Sigmoid colon (tissue), 4 donors: ENCODE measurements around the gene TNFRSF9.

Source experiments
- EP300 ChIP-seq, 4 donors: sonication (generic); formaldehyde crosslinking; IDR thresholded peaks; one replicate each; pipeline ENCODE4 v1.6.1; 2017; ENCODE audit warnings: antibody characterized with exemption in 4 of 4
- POLR2A ChIP-seq, 2 donors: fragments of 450-650 bp; IDR thresholded peaks; one replicate each; pipeline ENCODE4 v1.6.1; 2016; ENCODE audit warnings: antibody characterized with exemption in 2 of 2, mild to moderate bottlenecking in 2 of 2, moderate library complexity in 2 of 2
- POLR2AphosphoS5 ChIP-seq, 4 donors: sonication (generic); formaldehyde crosslinking; IDR thresholded peaks; one replicate each; pipeline ENCODE4 v1.6.1; 2017; ENCODE audit warnings: antibody characterized with exemption in 4 of 4
- TF ChIP-seq, protein P1 (sequence below), 4 experiments: fragments of 450-650 bp in 3 of 4; fragments of 200-600 bp in 1 of 4; IDR thresholded peaks; one replicate each; pipeline ENCODE4 v1.5.1; 2016 to 2019; ENCODE audit warnings: antibody characterized with exemption in 4 of 4, mild to moderate bottlenecking in 3 of 4, moderate library complexity in 2 of 4

DNA sequence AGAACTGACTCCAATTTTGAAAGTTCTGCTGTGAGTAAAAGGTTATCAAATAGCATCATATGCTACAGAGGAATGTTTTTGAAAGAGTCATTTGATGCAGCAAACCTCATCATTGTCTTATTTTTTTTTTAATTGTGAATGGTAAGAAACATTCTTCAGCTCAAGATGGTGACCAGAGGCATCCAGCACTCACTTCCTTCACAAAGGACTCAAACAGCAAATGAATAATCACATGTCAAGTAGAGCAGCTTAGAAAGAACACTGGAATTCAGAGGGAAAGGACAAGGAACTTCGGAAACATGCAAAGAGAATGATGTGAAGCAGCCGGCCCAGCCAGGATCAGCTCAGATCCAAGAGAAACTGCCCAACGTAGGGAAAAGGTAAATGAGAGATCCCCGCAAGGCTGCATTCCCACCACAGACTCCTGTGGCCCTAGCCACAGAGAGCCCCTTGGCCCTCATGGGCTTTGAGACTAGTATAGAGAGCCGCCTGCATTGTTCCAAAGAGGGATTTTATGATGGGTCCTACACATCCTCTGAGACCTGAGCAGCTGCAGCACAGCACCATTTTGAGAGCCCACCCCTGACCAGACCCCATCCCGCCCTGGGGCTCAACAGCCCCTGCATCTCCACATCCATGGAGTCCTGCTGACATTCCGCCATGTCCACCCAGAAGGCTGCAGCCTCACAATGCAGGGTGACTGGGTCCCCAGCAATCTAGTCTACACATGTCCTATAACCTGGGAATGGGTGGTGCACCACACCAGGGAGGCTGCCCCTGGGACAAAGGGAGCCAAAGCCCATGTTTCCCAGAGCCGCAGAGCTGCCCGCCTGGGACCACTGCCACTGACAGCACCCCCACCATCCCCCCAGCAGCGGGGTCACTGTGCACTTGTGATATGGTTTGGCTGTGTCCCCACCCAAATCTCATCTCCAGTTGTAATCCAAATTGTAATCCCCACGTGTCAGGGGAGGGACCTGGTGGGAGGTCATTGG, 66.5 kb downstream of the TNFRSF9 start:
- TF ChIP-seq POLR2A (IDR thresholded peaks at IDR 0.05) (no peak), EP300 (IDR thresholded peaks at IDR 0.05) (no peak), POLR2AphosphoS5 (IDR thresholded peaks at IDR 0.05) (no peak)
- TF ChIP-seq, protein P1, sequence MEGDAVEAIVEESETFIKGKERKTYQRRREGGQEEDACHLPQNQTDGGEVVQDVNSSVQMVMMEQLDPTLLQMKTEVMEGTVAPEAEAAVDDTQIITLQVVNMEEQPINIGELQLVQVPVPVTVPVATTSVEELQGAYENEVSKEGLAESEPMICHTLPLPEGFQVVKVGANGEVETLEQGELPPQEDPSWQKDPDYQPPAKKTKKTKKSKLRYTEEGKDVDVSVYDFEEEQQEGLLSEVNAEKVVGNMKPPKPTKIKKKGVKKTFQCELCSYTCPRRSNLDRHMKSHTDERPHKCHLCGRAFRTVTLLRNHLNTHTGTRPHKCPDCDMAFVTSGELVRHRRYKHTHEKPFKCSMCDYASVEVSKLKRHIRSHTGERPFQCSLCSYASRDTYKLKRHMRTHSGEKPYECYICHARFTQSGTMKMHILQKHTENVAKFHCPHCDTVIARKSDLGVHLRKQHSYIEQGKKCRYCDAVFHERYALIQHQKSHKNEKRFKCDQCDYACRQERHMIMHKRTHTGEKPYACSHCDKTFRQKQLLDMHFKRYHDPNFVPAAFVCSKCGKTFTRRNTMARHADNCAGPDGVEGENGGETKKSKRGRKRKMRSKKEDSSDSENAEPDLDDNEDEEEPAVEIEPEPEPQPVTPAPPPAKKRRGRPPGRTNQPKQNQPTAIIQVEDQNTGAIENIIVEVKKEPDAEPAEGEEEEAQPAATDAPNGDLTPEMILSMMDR (IDR thresholded peaks at IDR 0.05), result no peak
